SK-N-SH (cell line): Measurements from ENCODE around the gene GNB1L. TPM values are rescaled to one million over a fixed set of nuclear protein-coding genes. Genes with fewer than 3 reads are reported as not detected.

ENCODE experiments used
- CTCF ChIA-PET: fragments of 300-600, 350-600 bp; formaldehyde crosslinking; extraction: SDS; loops from one replicate; lab custom pipeline; 2021; lab: Yijun Ruan, JAX
- POLR2A ChIA-PET: fragments of 350-600 bp; sonication (Branson Sonifier 250); formaldehyde crosslinking; extraction: SDS; loops from one replicate; lab custom pipeline; 2020; ENCODE audit warnings: antibody characterized with exemption, inconsistent platforms; lab: Yijun Ruan, JAX
- DNase-seq: peaks from one replicate; pipeline ENCODE4 v3.0.0; 2012
- H2AFZ ChIP-seq: fragments of 200-600 bp; sonication (generic); 2 replicates; pipeline ENCODE4 v1.8.1; 2016; ENCODE audit warnings: antibody characterized with exemption, mild to moderate bottlenecking, low read depth
- H3F3A ChIP-seq: fragments of 200-600 bp; sonication (generic); replicated peaks from 2 replicates; pipeline ENCODE3; 2016; ENCODE audit warnings: antibody characterized with exemption, mild to moderate bottlenecking; ENCODE audit not compliant: insufficient read depth
- H3K27ac ChIP-seq, 2 experiments: fragments of 200-500 bp in 1 of 2; fragments of 200-600 bp in 1 of 2; sonication (Bioruptor generic) in 1 of 2; sonication (generic), shearing (Covaris generic) in 1 of 2; 2 replicates each; pipeline versions ENCODE4 v1.5.1 to v1.6.1; 2014 to 2016; ENCODE audit warnings: low read depth in 2 of 2, inconsistent platforms in 1 of 2, low read length in 1 of 2, mild to moderate bottlenecking in 1 of 2, mixed read lengths in 1 of 2
- H3K27me3 ChIP-seq: fragments of 200-600 bp; sonication (generic), shearing (Covaris generic); 2 replicates; pipeline ENCODE4 v1.6.1; 2016; ENCODE audit warnings: mixed run types; ENCODE audit not compliant: insufficient read depth
- H3K36me3 ChIP-seq, 2 experiments: fragments of 200-500 bp in 1 of 2; fragments of 200-600 bp in 1 of 2; sonication (Bioruptor generic) in 1 of 2; sonication (generic) in 1 of 2; replicated peaks in 1 of 2; 2 replicates each; pipeline versions ENCODE3 to v1.5.1; 2014 to 2016; ENCODE audit warnings: low read length in 1 of 2, mild to moderate bottlenecking in 1 of 2; ENCODE audit not compliant: insufficient read depth in 2 of 2, control insufficient read depth in 1 of 2
- H3K4me1 ChIP-seq, 2 experiments: fragments of 200-500 bp in 1 of 2; fragments of 200-600 bp in 1 of 2; sonication (Bioruptor generic) in 1 of 2; sonication (generic), shearing (Covaris generic) in 1 of 2; 2 replicates each; pipeline versions ENCODE4 v1.5.1 to v1.6.1; 2014 to 2016; ENCODE audit warnings: low read depth in 1 of 2, low read length in 1 of 2, mixed run types in 1 of 2; ENCODE audit not compliant: insufficient read depth in 2 of 2, control insufficient read depth in 1 of 2
- H3K4me2 ChIP-seq: fragments of 200-600 bp; sonication (generic), shearing (Covaris generic); 2 replicates; pipeline ENCODE4 v1.6.1; 2017; ENCODE audit warnings: mixed run types
- H3K4me3 ChIP-seq, 2 experiments: fragments of 200-500 bp in 1 of 2; fragments of 200-600 bp in 1 of 2; sonication (Bioruptor generic) in 1 of 2; sonication (generic), shearing (Covaris generic) in 1 of 2; 2 replicates each; pipeline versions ENCODE4 v1.5.1 to v1.8.1; 2014 to 2016; ENCODE audit warnings: low read depth in 2 of 2, inconsistent platforms in 1 of 2, low read length in 1 of 2, mild to moderate bottlenecking in 1 of 2, mixed read lengths in 1 of 2, moderate library complexity in 1 of 2
- H3K79me2 ChIP-seq: fragments of 200-600 bp; sonication (generic); 2 replicates; pipeline ENCODE4 v1.8.1; 2017; ENCODE audit warnings: mild to moderate bottlenecking; ENCODE audit not compliant: insufficient read depth
- H3K9ac ChIP-seq: fragments of 200-600 bp; sonication (generic); 2 replicates; pipeline ENCODE4 v1.6.1; 2017; ENCODE audit warnings: mixed run types
- H3K9me2 ChIP-seq: fragments of 200-600 bp; sonication (generic); 2 replicates; pipeline ENCODE4 v1.6.1; 2017; ENCODE audit warnings: mixed run types
- H3K9me3 ChIP-seq: fragments of 200-600 bp; sonication (generic); 2 replicates; pipeline ENCODE4 v1.6.1; 2017; ENCODE audit warnings: mixed run types, mild to moderate bottlenecking, moderate library complexity
- H4K20me1 ChIP-seq: fragments of 200-600 bp; sonication (generic); 2 replicates; pipeline ENCODE4 v1.6.1; 2017; ENCODE audit warnings: mild to moderate bottlenecking, mixed run types; ENCODE audit not compliant: insufficient read depth
- CTCF ChIP-seq: fragments of 200-600 bp; sonication (generic); IDR thresholded peaks from 2 replicates; pipeline ENCODE4 v1.6.1; 2017; ENCODE audit warnings: antibody characterized with exemption, mild to moderate bottlenecking, moderate library complexity
- ELF1 ChIP-seq: IDR thresholded peaks from 2 replicates; pipeline ENCODE4 v1.4.0; 2012
- EP300 ChIP-seq, 2 experiments: IDR thresholded peaks; 2 replicates each; pipeline versions ENCODE4 v1.4.0 to v1.6.1; 2012; ENCODE audit warnings: borderline replicate concordance in 1 of 2, low read depth in 1 of 2, low read length in 1 of 2
- FOSL2 ChIP-seq: IDR thresholded peaks from 2 replicates; pipeline ENCODE4 v1.4.0; 2012; ENCODE audit warnings: low read depth, mild to moderate bottlenecking, moderate library complexity, borderline replicate concordance
- FOXJ3 ChIP-seq: sonication (generic); formaldehyde crosslinking; IDR thresholded peaks from 2 replicates; pipeline ENCODE4 v1.5.1; 2020; ENCODE audit warnings: mild to moderate bottlenecking, missing genetic modification reagents
- FOXM1 ChIP-seq: IDR thresholded peaks from 2 replicates; pipeline ENCODE4 v1.4.0; 2012; ENCODE audit warnings: low read depth, mild to moderate bottlenecking
- GABPA ChIP-seq: IDR thresholded peaks from 2 replicates; pipeline ENCODE4 v1.4.0; 2012; ENCODE audit warnings: low read depth, mild to moderate bottlenecking
- IRF3 ChIP-seq: fragments of 150-350 bp; IDR thresholded peaks from 2 replicates; pipeline ENCODE4 v1.6.1; 2016; ENCODE audit warnings: mild to moderate bottlenecking, low read depth, low read length
- JUND ChIP-seq: IDR thresholded peaks from 2 replicates; pipeline ENCODE4 v1.4.0; 2012
- MXI1 ChIP-seq: IDR thresholded peaks from 2 replicates; pipeline ENCODE4 v1.6.1; 2012; ENCODE audit warnings: mild to moderate bottlenecking, low read depth, low read length, improper control_type of control experiment
- NFIC ChIP-seq: IDR thresholded peaks from 2 replicates; pipeline ENCODE4 v1.4.0; 2012; ENCODE audit warnings: borderline replicate concordance
- POLR2AphosphoS5 ChIP-seq: IDR thresholded peaks from 2 replicates; pipeline ENCODE4 v1.6.1; 2012; ENCODE audit warnings: low read depth, low read length
- RAD21 ChIP-seq: IDR thresholded peaks from 2 replicates; pipeline ENCODE4 v1.6.1; 2012; ENCODE audit warnings: mild to moderate bottlenecking, low read length
- RCOR1 ChIP-seq: fragments of 150-350 bp; IDR thresholded peaks from 2 replicates; pipeline ENCODE4 v1.6.1; 2017; ENCODE audit warnings: antibody characterized with exemption, low read length
- REST ChIP-seq: IDR thresholded peaks from 2 replicates; pipeline ENCODE4 v1.6.1; 2012; ENCODE audit warnings: mild to moderate bottlenecking, low read depth, low read length, moderate library complexity
- RXRA ChIP-seq: IDR thresholded peaks from 2 replicates; pipeline ENCODE4 v1.4.0; 2012; ENCODE audit warnings: low read depth, mild to moderate bottlenecking, borderline replicate concordance
- SIN3A ChIP-seq: IDR thresholded peaks from 2 replicates; pipeline ENCODE4 v1.6.1; 2012; ENCODE audit warnings: low read depth, mild to moderate bottlenecking, low read length, moderate library complexity, borderline replicate concordance
- SMC3 ChIP-seq: IDR thresholded peaks from 2 replicates; pipeline ENCODE4 v1.6.1; 2012; ENCODE audit warnings: low read depth, low read length, improper control_type of control experiment
- TEAD4 ChIP-seq: IDR thresholded peaks from 2 replicates; pipeline ENCODE4 v1.4.0; 2012; ENCODE audit warnings: mild to moderate bottlenecking, borderline replicate concordance; ENCODE audit not compliant: insufficient read depth
- USF2 ChIP-seq: fragments of 150-350 bp; IDR thresholded peaks from 2 replicates; pipeline ENCODE4 v1.6.1; 2017; ENCODE audit warnings: antibody characterized with exemption, low read length, low read depth, borderline replicate concordance
- WGBS: methylation state at CpG from one replicate; pipeline ENCODE4 v1.1.6; 2017; ENCODE audit warnings: low lambda C conversion rate; 5-methylcytosine and 5-hydroxymethylcytosine counted together
- polyA plus RNA-seq, 3 experiments: library from polyadenylated mRNA; depleted of rRNA; stranded (reverse); fragments of >200 nt; gene quantifications; 2 replicates each; pipeline ENCODE4 v1.2.3, GENCODE V29; 2012

Gene GNB1L
- polyA plus RNA-seq, 1 of the 3 experiments (the other 2 are of a cell fraction), result 5.9 TPM

GRCh38 chr22:19849835-19850762, 4.6 kb downstream of the GNB1L start:
- Histone ChIP-seq H3K9me2 (no peaks in the 10 kb centered on the region), H3F3A (peaks cover 25% of the 10 kb centered on the region), H4K20me1 (peaks cover 28% of the 10 kb centered on the region; the same call in 1 of the 2 replicates), H3K4me2 (no peak overlapping the region), H3K9ac (no peak overlapping the region), H3K27ac (no peak overlapping the region), H2AFZ (no peak overlapping the region), H3K9me3 (no peaks in the 10 kb centered on the region), H3K4me1 (peaks cover 12 to 21% of the 10 kb centered on the region in 2 experiments; a peak in 3 of 4 replicates), H3K36me3 (peaks cover 19 to 26% of the 10 kb centered on the region in 2 experiments), H3K4me3 (no peak overlapping the region)
- 93% methylated on average over 9 of the region's 9 CpGs for WGBS
- POLR2A ChIA-PET, result no interaction called here
- CTCF ChIA-PET, result interaction anchor here (1.1 to 2.5 kb wide), 2 partner anchors 60 to 120 kb away, joined by 3 to 20 read pairs; no protein-coding TSS in a partner anchor
- TF ChIP-seq FOSL2, result no peak
- TF ChIP-seq FOXM1, result no peak
- TF ChIP-seq SIN3A, result no peak
- no peak for TF ChIP-seq NFIC
- no peak for TF ChIP-seq EP300 (IDR thresholded peaks at IDR 0.05; ENCODE audit: borderline replicate concordance in 1 of 2, low read depth in 1 of 2, low read length in 1 of 2)
- TF ChIP-seq POLR2AphosphoS5, result no peak
- TF ChIP-seq SMC3, result no peak
- TF ChIP-seq RAD21, result no peak
- no peak for TF ChIP-seq RCOR1
- no peak for TF ChIP-seq REST
- TF ChIP-seq MXI1, result no peak
- no peak for TF ChIP-seq USF2
- no peak for TF ChIP-seq RXRA
- no peak for TF ChIP-seq FOXJ3 (CRISPR knock-in tag)
- TF ChIP-seq GABPA, result no peak
- no peak for TF ChIP-seq ELF1
- no peak for TF ChIP-seq TEAD4
- TF ChIP-seq CTCF, result no peak
- no peak for TF ChIP-seq IRF3
- no peak for TF ChIP-seq JUND
- TF ChIP-seq, all 33 proteins: peak for 0
- Histone ChIP-seq H3K79me2 (peaks cover 83% of the 10 kb centered on the region), H3K27me3 (no peaks in the 10 kb centered on the region)
- DNase-seq, result no peak
